Colonic mucosa (tissue), 4 donors: Measurements from ENCODE around the gene RC3H1. TPM values are rescaled to one million over a fixed set of nuclear protein-coding genes. Genes with fewer than 3 reads are reported as not detected.

Source experiments
- DNase-seq: peaks from one replicate; pipeline ENCODE4 v3.0.0-alpha.2; 2020
- H3K27ac ChIP-seq: fragments of 200-600 bp; one replicate; pipeline ENCODE4 v1.8.0; 2021
- H3K27me3 ChIP-seq: fragments of 200-600 bp; one replicate; pipeline ENCODE4 v1.8.0; 2021
- H3K36me3 ChIP-seq: fragments of 200-600 bp; one replicate; pipeline ENCODE4 v1.8.0; 2021
- H3K4me1 ChIP-seq: fragments of 200-600 bp; one replicate; pipeline ENCODE4 v1.8.0; 2021; ENCODE audit warnings: mild to moderate bottlenecking
- H3K4me3 ChIP-seq: fragments of 200-600 bp; one replicate; pipeline ENCODE4 v1.8.0; 2021
- H3K9ac ChIP-seq, 2 donors: one replicate each; pipeline ENCODE4 v1.7.0; 2013; ENCODE audit warnings: control low read depth in 2 of 2, low read depth in 2 of 2, low read length in 2 of 2
- H3K9me3 ChIP-seq: fragments of 200-600 bp; one replicate; pipeline ENCODE4 v1.8.0; 2021
- intact Hi-C: fragments of 100-400 bp; cut with DNase I; formaldehyde crosslinking; loops from one replicate; pipeline ENCODE4 v1.14.1; 2022
- total RNA-seq, 2 donors: library from RNA; stranded (reverse); fragmentation: NEBNext Ultra II Directional in 1 of 2; extraction: Animal tissue kit (Norgen Biotek cat#: 25700) in 1 of 2; gene quantifications; one replicate each; pipeline ENCODE4 v1.2.1, GENCODE V29; 2021
- TF ChIP-seq, protein P1 (sequence below): fragments of 200-600 bp; IDR thresholded peaks from one replicate; pipeline ENCODE4 v1.8.0; 2022; ENCODE audit warnings: antibody characterized with exemption, mild to moderate bottlenecking
- donor health status: healthy.
- donor health status: DM: no; HTN: no; CAD: no.
- donor health status: DM: no; HTN: no; CAD: no.

RC3H1 gene
- total RNA-seq, 2 donors from 2014 or later, result 26.6 to 37.5 TPM

DNA sequence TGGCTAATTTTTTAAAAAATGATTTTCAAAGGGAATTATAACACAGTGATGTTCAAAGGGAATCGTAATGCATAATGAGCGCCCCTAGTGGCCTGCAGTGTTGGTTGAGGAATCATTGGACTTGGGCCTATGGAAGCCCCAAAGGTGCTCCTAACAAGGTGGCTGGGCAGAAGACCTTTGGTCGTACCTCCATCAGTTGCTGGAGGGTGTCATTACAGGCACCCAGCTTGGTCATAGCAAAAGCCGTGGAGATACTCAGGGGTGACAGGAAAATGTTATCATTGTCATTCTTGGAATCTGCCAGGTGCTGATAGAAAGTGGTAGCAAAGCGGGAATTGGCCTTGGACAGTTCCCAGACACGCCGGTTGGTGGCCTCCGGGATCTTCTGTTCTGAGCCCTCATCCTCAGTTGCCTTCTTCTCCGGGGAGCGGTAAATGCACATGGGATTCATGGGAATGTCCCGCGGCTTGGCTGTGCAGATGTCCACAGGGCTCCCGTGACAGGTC, 107.7 kb downstream of the RC3H1 start:
- Histone ChIP-seq H3K36me3 (no peaks in the 10 kb centered on the region), H3K9me3 (no peaks in the 10 kb centered on the region), H3K27ac (no peak overlapping the region), H3K9ac (no peak overlapping the region), H3K4me3 (no peak overlapping the region), H3K4me1 (no peaks in the 10 kb centered on the region), H3K27me3 (no peaks in the 10 kb centered on the region)
- intact Hi-C loops, result no loop called here
- TF ChIP-seq, protein P1, sequence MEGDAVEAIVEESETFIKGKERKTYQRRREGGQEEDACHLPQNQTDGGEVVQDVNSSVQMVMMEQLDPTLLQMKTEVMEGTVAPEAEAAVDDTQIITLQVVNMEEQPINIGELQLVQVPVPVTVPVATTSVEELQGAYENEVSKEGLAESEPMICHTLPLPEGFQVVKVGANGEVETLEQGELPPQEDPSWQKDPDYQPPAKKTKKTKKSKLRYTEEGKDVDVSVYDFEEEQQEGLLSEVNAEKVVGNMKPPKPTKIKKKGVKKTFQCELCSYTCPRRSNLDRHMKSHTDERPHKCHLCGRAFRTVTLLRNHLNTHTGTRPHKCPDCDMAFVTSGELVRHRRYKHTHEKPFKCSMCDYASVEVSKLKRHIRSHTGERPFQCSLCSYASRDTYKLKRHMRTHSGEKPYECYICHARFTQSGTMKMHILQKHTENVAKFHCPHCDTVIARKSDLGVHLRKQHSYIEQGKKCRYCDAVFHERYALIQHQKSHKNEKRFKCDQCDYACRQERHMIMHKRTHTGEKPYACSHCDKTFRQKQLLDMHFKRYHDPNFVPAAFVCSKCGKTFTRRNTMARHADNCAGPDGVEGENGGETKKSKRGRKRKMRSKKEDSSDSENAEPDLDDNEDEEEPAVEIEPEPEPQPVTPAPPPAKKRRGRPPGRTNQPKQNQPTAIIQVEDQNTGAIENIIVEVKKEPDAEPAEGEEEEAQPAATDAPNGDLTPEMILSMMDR, result peak; percentile 60
- DNase-seq, result peak; percentile 29

DNA sequence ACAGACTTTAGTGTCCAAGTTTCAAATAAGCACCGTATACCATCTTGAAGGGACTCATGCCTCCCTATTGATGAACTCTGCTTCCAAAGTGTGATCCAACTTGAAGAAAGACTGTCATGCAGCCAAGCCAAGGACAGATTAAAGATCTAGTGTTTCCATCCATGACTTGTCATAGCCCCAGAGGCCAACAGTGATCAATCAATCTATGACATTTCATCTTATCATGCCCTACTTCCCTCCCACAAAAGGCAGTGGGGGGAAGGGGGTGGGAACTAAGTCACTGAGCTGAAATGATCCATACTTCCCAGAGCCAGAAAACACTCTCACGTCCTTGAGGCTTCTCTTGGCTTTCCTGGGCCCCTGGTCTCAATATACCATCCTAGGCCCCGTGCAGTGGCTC, 109.0 kb downstream of the RC3H1 start:
- TF ChIP-seq, protein P1, result no peak
- no peak overlapping the region for H3K9ac ChIP-seq
- no peak overlapping the region for H3K4me3 ChIP-seq
- no peak overlapping the region for H3K27ac ChIP-seq
- H3K4me1 ChIP-seq, result no peaks in the 10 kb centered on the region
- no peak for DNase-seq
- H3K9me3 ChIP-seq, result no peaks in the 10 kb centered on the region
- intact Hi-C loops, result no loop called here
- H3K27me3 ChIP-seq, result no peaks in the 10 kb centered on the region
- H3K36me3 ChIP-seq, result no peaks in the 10 kb centered on the region

DNA sequence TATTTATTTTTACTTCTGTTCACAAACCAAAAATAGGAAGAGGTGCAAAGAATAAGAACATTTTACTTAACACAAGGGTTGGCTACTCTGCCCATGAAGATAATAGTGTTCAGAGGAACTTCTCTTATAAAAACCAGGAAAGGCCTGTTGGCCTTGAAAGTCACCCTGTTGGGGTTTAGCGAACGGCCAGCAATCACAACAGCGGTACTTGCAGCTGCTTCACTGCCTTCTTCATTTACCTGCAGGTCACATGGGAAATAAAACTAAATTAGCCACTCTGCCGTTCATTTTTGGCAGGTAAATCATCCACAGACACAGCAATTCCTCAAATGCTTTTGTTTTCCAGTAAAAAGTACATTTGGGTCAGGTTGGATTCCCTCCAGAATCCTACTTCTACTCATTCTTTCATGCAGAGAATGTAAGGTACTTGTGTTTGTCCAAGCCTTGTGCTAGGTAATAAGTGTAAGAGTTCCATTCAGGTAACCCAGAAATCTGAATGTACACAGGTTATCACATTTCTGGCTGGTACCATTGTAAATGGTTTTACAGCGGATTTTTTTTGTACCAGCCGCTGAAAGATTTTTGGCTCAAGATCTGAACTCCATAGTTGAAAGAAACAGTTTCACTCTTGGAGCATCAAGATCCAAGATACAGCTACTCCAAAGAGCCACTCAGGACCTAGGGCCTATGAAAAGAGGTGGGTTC, 118.2 kb downstream of the RC3H1 start:
- no peaks in the 10 kb centered on the region for H3K36me3 ChIP-seq
- TF ChIP-seq, protein P1, result no peak
- intact Hi-C loops, result no loop called here
- H3K4me3 ChIP-seq, result no peak overlapping the region
- H3K27me3 ChIP-seq, result no peaks in the 10 kb centered on the region
- H3K9ac ChIP-seq, result no peak overlapping the region
- DNase-seq, result no peak
- H3K27ac ChIP-seq, result no peak overlapping the region
- H3K9me3 ChIP-seq, result no peaks in the 10 kb centered on the region
- no peaks in the 10 kb centered on the region for H3K4me1 ChIP-seq

DNA sequence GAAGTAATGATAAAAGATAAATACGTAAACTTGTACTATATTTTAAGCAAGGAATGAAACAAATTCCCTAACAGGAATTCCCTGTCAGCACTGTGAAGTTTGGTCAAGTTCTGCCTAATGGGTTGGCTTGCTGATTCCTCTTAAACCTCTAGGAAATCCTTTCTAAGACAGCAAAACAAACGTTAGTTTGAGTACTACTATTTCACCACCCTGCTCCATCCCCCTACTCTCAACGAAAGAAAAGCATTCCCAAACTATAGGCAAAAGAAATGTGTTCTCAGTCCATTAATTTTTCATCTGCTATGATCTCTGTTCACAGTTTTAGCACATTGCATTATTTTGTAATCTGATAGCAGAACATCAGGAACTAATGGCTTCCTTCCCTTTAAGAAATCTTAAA, 121.2 kb downstream of the RC3H1 start:
- no peak overlapping the region for H3K27ac ChIP-seq
- no peak overlapping the region for H3K4me3 ChIP-seq
- no peaks in the 10 kb centered on the region for H3K4me1 ChIP-seq
- intact Hi-C loops, result no loop called here
- H3K9ac ChIP-seq, result no peak overlapping the region
- no peaks in the 10 kb centered on the region for H3K9me3 ChIP-seq
- no peak for DNase-seq
- H3K36me3 ChIP-seq, result no peaks in the 10 kb centered on the region
- no peaks in the 10 kb centered on the region for H3K27me3 ChIP-seq
- TF ChIP-seq, protein P1, result no peak

DNA sequence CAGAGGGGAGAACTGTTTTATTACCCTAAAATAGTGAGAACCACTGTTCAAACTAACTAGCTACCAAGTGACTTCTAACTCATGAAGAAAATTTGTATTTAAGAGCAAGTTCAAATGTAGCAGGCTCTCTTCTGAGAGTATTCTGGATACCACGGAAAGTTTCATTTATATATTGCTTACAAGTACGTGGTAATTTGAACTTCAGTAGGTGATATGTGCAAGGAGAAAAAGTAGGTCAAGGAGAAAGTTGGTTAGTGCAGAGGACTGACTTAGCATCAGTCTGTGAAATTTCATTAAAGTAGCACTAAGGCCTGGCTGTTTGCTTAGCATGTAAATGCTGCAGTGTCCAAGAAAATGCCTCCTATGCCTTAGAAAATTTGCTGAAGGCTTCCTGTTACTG, 121.7 kb downstream of the RC3H1 start:
- TF ChIP-seq, protein P1, result no peak
- no peak for DNase-seq
- intact Hi-C loops, result no loop called here
- no peaks in the 10 kb centered on the region for H3K9me3 ChIP-seq
- no peak overlapping the region for H3K27ac ChIP-seq
- no peaks in the 10 kb centered on the region for H3K36me3 ChIP-seq
- H3K4me1 ChIP-seq, result no peaks in the 10 kb centered on the region
- no peaks in the 10 kb centered on the region for H3K27me3 ChIP-seq
- H3K9ac ChIP-seq, result no peak overlapping the region
- H3K4me3 ChIP-seq, result no peak overlapping the region
